NOMO-1 (cell line): Measurements from ENCODE around the gene AUTS2.

Source experiments
- DNase-seq, 2 experiments: peaks; one replicate each; lab custom pipeline; 2025; ENCODE audit not compliant: unreplicated experiment in 2 of 2; lab: John Stamatoyannopoulos, UW

AUTS2 gene

DNA sequence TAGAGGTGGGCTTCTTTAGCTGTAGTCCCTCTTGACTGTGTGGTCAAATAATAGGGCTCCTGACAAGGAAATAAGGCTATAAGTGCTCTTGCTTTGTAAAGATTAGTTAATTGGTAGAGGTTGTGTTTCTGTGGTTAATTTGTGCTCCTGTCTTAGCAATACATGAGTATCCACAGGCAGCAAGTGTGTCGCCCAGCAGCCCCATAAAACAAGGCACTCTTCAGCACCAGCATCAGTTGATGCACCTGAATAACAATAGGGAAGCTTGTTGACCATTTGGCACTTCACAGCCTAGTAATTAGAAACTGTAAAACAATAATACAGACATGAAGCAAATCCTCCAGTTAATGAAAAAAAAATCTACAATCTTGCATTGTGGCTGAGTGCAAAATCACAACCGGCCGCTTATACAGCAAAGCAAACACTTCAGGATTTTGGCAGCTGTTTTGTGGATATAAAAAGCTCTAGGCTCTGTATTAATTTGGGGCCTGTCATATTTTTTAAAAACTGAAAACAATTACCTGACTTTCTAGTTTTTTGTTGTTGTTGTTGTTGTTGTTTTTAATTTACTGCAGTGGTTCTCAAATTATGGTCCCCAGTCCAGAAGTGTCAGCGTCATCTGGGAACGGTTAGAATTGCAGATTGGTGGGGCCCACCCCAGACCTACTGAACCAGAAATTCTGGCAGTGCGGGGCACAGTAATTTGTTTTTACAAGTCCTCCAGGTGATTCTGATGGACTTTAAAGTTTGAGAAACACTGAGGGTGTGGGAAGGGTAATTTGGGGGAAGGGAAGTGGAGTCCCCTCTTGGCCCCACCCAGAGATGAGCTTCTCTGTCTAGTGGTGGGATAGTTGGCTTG, 56.8 kb downstream of the AUTS2 start:
- DNase-seq = no peak

DNA sequence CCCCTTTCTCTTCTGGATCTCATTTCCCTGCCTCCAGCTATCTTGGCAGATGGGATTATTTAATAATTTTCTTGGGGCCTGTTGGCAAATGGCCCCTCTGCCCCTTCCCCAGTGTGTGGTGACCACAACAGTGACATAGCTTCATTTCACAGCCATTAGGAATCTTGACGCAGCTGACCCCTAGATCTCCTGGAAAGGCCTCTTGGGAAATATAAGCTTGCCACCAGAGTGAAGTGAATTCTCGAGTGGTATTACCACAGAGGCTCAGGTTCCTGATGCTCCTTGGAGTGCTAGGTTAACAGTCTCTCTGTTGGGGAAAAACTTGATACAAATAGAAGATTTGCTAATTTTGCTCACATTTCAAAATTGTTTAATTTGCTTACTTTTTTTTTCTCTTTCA, 57.8 kb downstream of the AUTS2 start:
- no peak for DNase-seq

- no peak for DNase-seq
These were observed 58.6 kb downstream of the AUTS2 start for GRCh38 chr7:69656890-69657289.

DNA sequence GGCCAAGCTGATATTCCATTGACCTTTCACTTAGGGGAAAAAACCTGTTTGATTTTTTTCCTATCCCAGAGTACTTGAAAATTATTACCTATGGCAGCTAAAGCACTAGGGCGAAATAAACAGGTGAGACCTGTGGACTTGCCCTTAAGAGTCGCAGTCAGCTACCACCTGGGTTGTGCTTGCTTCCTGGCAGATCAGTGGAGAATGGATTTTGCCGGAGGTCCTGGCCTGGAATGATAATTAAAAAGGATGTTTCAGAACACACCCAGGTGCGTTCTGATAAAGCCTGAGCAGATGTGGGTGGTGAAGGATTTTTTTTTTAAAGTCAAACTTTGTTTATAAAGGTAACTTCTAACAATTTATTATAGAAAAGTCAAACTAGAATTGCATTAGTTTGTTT, 59.1 kb downstream of the AUTS2 start:
- DNase-seq = no peak

DNA sequence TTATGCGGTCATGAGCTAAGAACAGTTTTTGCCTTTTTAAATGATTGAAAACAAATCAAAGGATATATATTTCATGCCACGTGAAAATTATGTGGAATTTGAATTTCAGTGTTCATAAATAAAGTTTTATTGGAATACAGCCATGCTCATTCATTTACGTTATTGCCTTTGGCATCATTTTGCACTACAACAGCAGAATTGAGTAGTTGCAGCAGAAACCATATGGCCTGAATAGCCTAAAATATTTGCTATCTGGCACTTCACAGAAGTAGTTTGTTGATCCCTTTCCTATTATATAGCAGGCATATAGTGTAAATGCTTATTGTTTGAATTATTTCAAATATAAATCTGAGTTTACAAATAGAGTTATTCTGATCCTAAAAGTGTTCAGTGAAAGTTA, 59.7 kb downstream of the AUTS2 start:
- no peak for DNase-seq

- DNase-seq = no peak
These were observed 61.7 kb downstream of the AUTS2 start for GRCh38 chr7:69659983-69660382.

DNA sequence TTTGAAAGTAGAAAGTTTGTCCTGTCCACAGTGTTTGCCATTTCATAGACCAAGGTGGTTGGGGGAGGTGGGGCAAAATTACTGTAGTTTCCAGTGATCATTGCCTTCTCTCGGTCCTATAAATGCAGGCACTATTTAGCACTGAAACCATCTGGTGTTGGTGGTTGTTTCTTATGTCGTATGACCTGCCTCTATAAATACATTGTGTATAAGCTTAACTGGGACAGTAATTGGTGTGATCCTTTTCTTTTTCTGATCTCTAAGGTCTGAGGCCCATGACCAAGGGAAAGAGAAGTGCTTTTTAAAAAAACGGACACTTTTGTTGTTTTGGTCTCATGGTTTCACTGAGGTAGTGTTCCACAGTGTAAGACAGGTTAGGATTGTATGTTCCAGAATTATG, 63.1 kb downstream of the AUTS2 start:
- DNase-seq = no peak

GRCh38 chr7:69663911-69664832, 65.9 kb downstream of the AUTS2 start:
- DNase-seq = no peak

- no peak for DNase-seq
These were observed 67.1 kb downstream of the AUTS2 start for GRCh38 chr7:69665369-69665768.

DNA sequence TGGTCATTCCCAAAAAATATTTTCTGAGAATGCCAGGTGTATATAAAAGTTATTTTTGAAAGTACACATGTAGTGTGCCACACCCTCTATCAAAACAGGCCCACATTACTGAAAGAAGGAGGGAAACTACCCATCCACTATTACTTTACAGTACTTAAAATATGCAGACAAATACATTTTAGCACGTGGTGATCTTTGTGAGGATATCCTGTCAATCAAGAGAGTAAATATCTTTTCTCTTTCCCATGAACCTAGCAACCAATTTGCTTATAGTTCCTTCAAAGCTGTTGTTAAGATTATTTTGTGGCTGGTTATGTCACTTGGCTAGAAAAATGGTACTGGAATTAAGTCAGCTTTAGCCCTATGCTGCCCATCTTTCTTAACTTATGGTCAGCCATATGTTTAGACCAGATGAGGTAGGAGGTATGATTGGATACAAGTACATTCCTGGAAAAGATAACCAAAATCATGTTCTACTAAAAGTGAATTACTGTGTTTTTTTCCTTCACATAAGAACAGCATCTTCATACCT, 70.1 kb downstream of the AUTS2 start:
- no peak for DNase-seq

DNA sequence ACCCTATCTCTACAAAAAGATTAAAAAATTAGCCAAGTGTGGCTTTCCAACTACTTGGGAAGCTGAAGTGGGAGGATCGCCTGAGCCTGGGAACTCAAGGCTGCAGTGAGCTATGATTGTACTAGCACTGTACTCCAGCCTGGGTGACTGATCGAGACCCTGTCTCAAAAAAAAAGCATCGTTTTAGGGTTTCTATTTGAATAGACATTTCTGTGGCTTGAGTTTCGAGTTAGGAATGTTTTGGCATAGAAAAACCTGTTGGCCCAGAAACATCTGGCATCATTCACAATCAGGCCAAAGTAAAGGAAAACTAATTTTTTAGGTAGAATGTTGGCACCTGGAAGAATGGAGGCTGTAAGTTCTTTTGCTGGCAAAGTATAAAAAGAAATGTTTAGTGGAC, 72.4 kb downstream of the AUTS2 start:
- no peak for DNase-seq

DNA sequence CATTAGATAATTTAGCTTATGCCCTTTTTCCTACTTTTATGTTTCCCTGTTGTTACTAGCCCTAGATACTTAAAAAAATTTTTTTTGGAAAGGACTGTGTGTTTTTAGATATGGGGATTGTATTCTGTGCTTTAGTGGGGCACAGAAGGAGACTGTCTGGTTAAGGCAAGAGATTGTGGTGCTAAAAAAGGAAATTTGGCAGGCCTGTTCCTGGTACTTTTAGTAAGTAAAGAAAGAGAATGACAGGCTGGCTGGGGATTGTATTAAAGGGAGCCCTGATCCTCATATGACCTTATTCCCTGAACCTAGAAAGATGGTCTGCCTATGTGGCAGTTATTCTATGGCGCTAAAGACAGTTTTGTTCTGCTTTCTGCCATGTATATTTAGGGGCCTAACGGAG, 74.8 kb downstream of the AUTS2 start:
- DNase-seq = no peak

DNA sequence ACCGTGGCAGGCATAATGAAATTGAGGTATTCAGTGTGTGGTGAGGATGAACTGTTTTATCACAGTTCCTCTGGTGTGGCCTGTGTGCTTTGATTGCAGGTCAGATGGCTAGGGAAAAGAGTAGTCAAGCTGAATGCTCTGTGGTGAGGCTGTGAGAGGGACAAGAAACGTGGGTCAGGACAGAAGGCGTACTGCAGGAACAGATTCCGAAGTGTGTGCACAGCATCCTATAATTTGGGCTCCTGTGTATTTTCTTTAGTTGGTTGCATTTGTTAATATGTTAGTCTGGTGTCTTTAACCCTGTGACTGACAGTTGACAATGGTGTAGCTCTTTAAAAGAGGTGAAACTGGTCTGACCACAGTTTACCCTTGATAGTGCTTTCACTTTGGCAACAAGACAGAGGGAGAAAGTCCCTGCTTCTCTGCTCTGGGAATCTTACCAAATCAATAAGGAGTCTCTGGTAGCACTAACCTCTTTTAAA, 76.5 kb downstream of the AUTS2 start:
- no peak for DNase-seq

DNA sequence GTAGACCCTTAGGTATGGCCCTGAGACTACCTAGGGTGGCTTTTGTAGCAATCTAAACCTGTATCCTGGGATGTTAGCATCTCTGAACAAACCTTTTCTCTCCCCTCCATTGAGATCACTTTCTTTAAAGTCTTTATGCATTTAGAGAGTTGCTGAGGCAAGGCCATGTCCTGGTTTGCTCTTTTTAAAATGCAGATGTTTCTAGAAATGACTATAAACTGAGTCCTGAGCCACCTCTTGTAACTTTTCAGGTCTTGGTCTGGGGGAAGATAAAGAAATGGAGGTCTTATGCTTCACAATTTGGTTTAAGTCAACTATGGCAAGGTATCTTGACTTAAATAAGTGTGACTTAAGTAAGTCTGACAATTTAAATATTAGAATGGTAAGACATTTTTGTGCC, 78.0 kb downstream of the AUTS2 start:
- DNase-seq = no peak

GRCh38 chr7:69677054-69677852, 79.0 kb downstream of the AUTS2 start:
- DNase-seq = no peak

DNA sequence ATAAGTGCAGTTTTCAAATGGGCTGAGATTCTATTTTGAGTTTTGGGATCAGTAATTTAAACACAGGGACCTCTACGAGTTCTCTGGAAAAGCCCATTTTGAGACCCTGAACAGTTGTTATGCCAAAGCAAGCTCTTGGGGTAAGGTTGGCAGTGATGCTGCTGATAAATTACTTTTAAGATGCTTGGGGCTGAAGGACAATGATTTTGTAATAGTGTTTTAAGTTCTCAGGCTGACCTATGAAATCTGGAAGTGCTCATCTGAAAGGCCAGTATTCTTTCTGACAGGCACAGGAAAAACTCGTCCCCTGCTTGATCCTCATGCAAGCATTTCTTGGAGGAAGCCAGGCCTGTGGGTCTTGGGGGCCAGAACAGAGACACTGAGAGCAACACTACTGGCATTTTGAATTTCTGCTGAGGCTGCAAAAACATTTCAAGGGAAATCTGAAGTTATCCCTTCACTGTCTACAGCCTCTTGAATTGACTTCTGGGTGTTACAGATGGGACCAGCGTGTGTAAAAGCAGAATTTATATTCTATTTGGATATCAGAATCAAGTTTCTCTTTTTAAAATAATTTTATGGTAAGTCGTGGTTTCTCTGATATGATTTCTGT, 79.7 kb downstream of the AUTS2 start:
- no peak for DNase-seq

GRCh38 chr7:69678494-69679187, 80.4 kb downstream of the AUTS2 start:
- DNase-seq = no peak

GRCh38 chr7:69681181-69681580, 82.9 kb downstream of the AUTS2 start:
- no peak for DNase-seq

DNA sequence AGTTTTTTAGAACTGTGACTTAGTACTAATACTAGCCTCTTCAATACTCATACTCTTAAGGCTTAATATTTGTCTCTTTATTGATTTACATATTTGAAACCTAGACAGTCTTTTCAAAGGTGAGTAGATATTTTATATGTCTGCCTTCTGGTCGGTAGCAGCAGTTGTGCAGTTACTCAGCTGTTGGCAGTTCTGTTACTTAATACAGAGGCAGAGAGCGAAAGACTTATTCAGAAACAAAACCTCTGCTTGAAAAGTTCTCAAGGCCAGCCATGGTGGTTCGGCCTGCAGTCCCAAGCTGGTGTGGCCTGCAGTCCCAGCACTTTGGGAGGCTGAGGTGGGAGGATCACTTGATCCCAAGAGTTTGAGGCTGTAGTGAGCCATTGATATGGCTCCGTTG, 84.2 kb downstream of the AUTS2 start:
- no peak for DNase-seq

DNA sequence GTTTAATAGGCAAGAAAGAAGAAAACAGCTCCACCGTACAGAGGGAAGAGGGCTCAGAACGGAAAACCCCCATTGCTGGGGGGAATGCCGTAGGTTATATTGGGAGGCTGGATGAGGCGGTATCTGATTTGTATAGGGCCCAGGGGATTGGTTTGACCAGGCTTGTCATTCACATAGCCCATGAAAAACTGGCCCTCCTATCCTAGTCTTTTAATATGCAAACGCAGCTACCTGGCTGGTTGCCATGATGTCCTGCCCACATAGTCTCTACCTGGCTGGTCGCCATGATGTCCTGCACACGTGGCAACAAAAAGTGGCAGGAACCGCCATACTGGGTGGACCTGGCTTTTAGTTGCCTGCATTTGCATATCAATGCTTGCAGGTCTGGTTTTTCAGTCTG, 84.7 kb downstream of the AUTS2 start:
- DNase-seq = no peak
